ENCODE results near the gene PDILT. TPM values are rescaled to one million over a fixed set of nuclear protein-coding genes. Genes with fewer than 3 reads are reported as not detected.
"Not testable (repeated sequence)": the region's sequence is repeated elsewhere in the genome, so short reads cannot be mapped to it uniquely, and the experiment has no call there.

The PDILT gene, protein sequence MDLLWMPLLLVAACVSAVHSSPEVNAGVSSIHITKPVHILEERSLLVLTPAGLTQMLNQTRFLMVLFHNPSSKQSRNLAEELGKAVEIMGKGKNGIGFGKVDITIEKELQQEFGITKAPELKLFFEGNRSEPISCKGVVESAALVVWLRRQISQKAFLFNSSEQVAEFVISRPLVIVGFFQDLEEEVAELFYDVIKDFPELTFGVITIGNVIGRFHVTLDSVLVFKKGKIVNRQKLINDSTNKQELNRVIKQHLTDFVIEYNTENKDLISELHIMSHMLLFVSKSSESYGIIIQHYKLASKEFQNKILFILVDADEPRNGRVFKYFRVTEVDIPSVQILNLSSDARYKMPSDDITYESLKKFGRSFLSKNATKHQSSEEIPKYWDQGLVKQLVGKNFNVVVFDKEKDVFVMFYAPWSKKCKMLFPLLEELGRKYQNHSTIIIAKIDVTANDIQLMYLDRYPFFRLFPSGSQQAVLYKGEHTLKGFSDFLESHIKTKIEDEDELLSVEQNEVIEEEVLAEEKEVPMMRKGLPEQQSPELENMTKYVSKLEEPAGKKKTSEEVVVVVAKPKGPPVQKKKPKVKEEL
- total RNA-seq, result not detected in 2 replicates
- long read RNA-seq, partial matches to known transcripts, result 0 of 1 reads
- long read RNA-seq, other reads (novel, unspliced or antisense), result 1 of 1 reads

DNA sequence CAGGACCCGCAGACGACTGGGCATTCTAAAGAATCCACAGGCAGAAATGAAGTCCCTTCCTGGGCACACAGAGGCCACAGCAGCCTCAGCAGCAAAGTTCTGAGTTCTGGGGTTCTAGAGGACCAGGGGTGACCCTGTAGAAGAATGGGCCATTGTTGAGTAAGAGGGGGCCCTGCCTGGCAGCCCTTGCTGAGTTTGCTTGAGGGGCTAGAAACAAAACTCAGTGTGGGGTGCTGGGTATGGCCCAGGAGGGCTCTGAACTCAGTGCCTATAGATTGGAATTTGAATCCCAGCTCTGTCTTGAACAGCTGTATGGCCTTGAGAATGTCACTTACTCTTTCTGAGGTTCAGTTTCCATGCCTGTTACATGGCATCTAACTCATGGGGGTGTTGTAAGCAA is at the start of gene PDILT:
PDILT (minus strand) TSS at position 101 of the 400 bp plus-strand sequence. CDS start 5,437 bp downstream, outside the sequence.
- no peaks in the 10 kb centered on the region for H3K36me3 Mint-ChIP-seq (ENCODE audit: insufficient read depth)
- H3K27ac Mint-ChIP-seq, result no peak within 1 kb of the TSS
- H3K4me3 Mint-ChIP-seq (ENCODE audit: low read depth), result no peak within 1 kb of the TSS
- peaks cover 2% of the 10 kb centered on the region for H3K4me1 Mint-ChIP-seq (ENCODE audit: low read depth)
- no peaks in the 10 kb centered on the region for H3K27me3 Mint-ChIP-seq
- TF ChIP-seq, protein P1, sequence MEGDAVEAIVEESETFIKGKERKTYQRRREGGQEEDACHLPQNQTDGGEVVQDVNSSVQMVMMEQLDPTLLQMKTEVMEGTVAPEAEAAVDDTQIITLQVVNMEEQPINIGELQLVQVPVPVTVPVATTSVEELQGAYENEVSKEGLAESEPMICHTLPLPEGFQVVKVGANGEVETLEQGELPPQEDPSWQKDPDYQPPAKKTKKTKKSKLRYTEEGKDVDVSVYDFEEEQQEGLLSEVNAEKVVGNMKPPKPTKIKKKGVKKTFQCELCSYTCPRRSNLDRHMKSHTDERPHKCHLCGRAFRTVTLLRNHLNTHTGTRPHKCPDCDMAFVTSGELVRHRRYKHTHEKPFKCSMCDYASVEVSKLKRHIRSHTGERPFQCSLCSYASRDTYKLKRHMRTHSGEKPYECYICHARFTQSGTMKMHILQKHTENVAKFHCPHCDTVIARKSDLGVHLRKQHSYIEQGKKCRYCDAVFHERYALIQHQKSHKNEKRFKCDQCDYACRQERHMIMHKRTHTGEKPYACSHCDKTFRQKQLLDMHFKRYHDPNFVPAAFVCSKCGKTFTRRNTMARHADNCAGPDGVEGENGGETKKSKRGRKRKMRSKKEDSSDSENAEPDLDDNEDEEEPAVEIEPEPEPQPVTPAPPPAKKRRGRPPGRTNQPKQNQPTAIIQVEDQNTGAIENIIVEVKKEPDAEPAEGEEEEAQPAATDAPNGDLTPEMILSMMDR (IDR thresholded peaks at IDR 0.05; ENCODE audit: unreplicated experiment), result no peak
- no peak for DNase-seq (ENCODE audit: low spot score, unreplicated experiment)
- H3K9me3 Mint-ChIP-seq (ENCODE audit: low read depth), result no peaks in the 10 kb centered on the region

DNA sequence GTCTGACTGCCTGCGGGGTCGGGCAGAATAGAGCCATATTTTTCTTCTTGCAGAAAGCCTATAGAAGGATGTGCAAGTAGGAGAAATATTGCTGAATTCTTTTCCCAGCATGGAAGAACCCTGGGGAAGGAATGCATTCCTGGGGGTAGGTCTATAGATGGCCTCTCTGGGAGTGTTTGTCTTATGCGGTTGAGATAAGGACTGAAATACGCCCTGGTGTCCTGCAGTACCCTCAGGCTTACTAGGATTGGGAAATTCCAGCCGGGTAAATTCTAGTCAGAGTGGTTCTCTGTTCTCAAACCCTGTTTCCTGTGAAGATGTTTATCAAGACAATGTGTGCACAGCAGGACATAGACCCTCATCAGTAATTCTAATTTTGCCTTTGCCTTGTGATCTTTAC is 49.1 kb upstream of the PDILT start:
- not testable (repeated sequence) for H3K36me3 Mint-ChIP-seq (ENCODE audit: insufficient read depth)

DNA sequence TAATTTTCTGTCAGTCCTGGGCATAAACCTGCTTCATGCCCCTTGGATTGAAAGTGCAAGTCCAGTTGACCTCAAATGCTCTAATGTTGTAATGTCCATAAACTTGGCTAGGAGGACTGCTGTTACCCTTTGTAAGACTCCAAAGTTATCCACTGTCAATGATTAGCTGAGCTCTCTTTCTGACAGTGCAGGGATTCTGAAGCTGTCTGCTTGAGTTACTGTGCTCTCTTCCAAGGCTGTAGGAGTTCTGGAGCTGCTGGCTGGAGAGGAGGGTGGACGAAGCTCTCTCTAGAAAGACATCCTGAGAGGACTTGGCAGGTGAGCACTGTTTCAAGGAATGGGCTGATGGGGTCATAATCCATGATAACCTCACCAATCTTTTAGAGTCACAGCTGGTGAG is 46.8 kb upstream of the PDILT start, which contains the start of gene ACSM2A:
ACSM2A (plus strand) TSS at position 158 of the 400 bp plus-strand sequence. CDS start 8,594 bp downstream, outside the sequence.
- not testable (repeated sequence) for H3K27me3 Mint-ChIP-seq; DNase-seq (ENCODE audit: low spot score, unreplicated experiment); H3K4me3 Mint-ChIP-seq (ENCODE audit: low read depth); H3K27ac Mint-ChIP-seq; H3K36me3 Mint-ChIP-seq (ENCODE audit: insufficient read depth); H3K9me3 Mint-ChIP-seq (ENCODE audit: low read depth); H3K4me1 Mint-ChIP-seq (ENCODE audit: low read depth)

More for the DNA sequence above, 49.1 kb upstream of the PDILT start:
- H3K4me1 Mint-ChIP-seq (ENCODE audit: low read depth); H3K27me3 Mint-ChIP-seq; H3K9me3 Mint-ChIP-seq (ENCODE audit: low read depth); DNase-seq (ENCODE audit: low spot score, unreplicated experiment); H3K4me3 Mint-ChIP-seq (ENCODE audit: low read depth); H3K27ac Mint-ChIP-seq: not testable (repeated sequence)

DNA sequence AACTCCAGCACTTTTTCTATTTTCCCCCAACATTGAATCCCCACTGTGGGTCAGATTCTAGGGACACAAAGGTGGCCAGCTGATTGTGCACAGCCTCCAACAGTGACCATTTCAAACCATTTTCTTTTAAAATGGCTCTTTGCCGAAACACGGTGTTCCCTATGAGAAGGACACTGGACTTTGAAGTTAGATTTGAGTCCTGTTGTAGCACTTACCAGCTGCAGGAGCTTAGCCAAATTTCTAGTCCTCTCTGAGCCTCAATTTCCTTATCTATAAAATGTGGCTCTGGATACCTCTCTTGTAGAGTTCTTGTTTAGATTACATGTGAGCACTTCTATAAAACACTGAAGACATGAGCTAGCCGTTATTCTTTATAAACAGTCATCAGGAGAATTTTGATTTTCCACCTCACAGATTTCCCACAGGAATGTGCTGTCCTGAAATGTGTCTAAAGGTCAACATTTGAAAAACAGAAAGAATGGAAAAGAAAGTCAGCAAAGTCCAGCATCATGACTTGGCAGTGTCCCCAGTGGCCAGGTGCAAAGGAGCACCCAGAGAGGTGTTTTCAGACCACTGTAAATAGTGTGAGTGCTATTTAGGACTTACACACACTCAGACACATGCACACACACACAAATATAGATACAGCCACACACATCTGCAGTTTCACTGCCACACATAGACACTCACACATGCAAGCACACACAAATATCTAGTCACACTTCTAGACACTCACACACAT is 42.3 kb upstream of the PDILT start:
- not testable (repeated sequence) for H3K27me3 Mint-ChIP-seq; H3K36me3 Mint-ChIP-seq (ENCODE audit: insufficient read depth); H3K9me3 Mint-ChIP-seq (ENCODE audit: low read depth); H3K4me3 Mint-ChIP-seq (ENCODE audit: low read depth); H3K27ac Mint-ChIP-seq; DNase-seq (ENCODE audit: low spot score, unreplicated experiment); H3K4me1 Mint-ChIP-seq (ENCODE audit: low read depth)

DNA sequence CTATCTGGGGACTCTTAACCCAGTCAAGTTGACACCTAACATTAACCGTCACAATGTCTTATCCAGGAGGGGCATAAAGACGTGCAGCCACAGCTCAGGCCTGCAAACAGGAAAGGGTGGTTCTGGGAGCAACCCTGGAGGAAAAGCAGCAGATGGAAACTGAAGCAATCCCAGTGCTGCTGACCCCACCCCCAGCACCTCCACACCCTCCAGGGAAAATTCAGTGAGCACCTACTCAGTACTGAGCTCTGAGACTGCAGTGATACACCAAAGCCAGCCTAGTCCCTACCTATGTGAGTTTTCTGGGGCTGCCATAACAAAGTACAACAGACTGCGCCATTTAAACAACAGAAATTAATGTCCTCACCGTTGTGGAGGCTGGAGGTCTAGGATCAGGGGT is 37.3 kb upstream of the PDILT start:
- not testable (repeated sequence) for H3K9me3 Mint-ChIP-seq (ENCODE audit: low read depth); H3K4me3 Mint-ChIP-seq (ENCODE audit: low read depth); H3K27me3 Mint-ChIP-seq; DNase-seq (ENCODE audit: low spot score, unreplicated experiment); H3K4me1 Mint-ChIP-seq (ENCODE audit: low read depth); H3K27ac Mint-ChIP-seq; H3K36me3 Mint-ChIP-seq (ENCODE audit: insufficient read depth)

DNA sequence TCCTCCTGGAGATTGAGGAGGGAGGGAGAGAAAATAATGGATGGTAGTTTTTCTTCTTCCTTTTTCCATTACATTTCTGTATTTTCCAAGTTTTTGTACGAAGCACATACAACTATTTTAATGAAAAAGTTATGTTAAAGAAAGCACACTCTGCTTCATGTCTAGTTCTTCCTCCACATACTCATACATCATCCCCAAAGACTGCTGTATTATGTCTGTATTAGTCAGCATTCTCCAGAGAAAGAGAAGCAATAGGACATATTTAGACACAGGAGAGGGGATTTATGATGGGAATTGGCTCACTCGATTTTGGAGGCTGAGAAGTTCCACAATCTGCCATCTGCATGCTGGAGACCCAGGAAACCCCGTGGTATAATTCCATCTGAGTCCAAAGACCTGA is 36.7 kb upstream of the PDILT start:
- Mint-ChIP-seq H3K4me1 (ENCODE audit: low read depth) (no peaks in the 10 kb centered on the region), H3K4me3 (ENCODE audit: low read depth) (no peak overlapping the region), H3K27ac (no peak overlapping the region), H3K27me3 (no peaks in the 10 kb centered on the region), H3K36me3 (ENCODE audit: insufficient read depth) (no peaks in the 10 kb centered on the region), H3K9me3 (ENCODE audit: low read depth) (no peaks in the 10 kb centered on the region)
- TF ChIP-seq, protein P1 (IDR thresholded peaks at IDR 0.05; ENCODE audit: unreplicated experiment), result no peak
- DNase-seq (ENCODE audit: low spot score, unreplicated experiment), result no peak

DNA sequence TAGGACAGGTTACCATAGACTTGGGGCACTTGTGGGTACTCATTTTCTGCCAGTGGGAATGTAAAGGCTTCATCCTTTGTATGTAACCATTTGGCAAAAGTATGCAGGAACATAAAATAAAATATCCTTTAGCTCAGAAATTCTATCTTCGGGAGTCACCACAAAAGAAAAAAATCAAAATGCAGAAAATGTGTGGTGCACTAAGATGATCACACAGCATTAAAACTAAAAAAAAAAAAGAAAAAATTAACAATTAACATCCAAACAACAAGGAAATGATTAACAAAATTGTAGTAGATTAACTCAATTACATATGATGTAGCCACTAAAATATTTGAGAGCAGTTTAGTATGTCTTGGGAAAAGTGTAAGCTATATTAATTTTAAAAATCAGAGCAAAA is 36.2 kb upstream of the PDILT start:
- H3K27me3 Mint-ChIP-seq; H3K36me3 Mint-ChIP-seq (ENCODE audit: insufficient read depth); H3K27ac Mint-ChIP-seq; H3K4me1 Mint-ChIP-seq (ENCODE audit: low read depth); H3K9me3 Mint-ChIP-seq (ENCODE audit: low read depth); DNase-seq (ENCODE audit: low spot score, unreplicated experiment); H3K4me3 Mint-ChIP-seq (ENCODE audit: low read depth): not testable (repeated sequence)

DNA sequence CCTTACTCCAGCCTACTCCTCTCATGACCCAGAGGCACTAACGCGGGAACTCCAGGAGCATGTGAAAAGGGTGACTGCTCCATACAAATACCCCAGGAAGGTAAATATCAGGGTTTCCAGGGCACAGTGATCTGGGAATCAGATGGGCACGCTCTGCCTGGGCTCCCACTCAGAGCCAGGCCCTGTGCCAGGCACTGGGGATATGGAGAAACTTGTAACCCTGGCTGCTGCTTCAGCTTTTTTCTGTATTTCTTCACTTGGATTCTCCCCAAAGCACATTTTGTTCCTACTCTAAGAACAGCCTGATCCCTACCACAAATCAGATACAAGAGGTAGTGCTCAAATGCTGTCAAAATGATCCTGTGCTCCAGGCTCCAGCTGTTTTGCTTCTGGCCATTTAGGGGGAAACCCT is 35.3 kb upstream of the PDILT start:
- H3K9me3 Mint-ChIP-seq (ENCODE audit: low read depth); DNase-seq (ENCODE audit: low spot score, unreplicated experiment); H3K27me3 Mint-ChIP-seq; H3K4me1 Mint-ChIP-seq (ENCODE audit: low read depth); H3K27ac Mint-ChIP-seq; H3K4me3 Mint-ChIP-seq (ENCODE audit: low read depth); H3K36me3 Mint-ChIP-seq (ENCODE audit: insufficient read depth): not testable (repeated sequence)

DNA sequence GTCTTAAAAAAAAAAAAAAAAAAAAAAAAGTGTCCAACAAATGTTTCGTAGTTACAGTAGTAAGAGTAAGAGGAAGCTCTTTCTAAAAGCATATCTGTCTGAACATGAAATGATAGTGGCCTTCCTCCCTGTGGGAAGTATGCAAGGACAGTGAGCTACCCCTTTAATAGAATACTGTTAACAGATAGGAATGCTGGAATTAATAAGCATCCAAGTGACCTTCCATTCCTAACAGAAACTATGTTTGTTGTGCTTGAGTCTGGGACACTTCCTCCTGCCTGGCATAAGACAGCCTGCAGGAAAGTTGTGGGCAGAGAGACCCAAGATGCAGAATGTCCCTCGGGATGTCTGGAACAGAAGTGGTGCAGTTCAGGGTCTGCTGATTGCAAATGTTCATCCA is 34.4 kb upstream of the PDILT start:
- H3K36me3 Mint-ChIP-seq (ENCODE audit: insufficient read depth); H3K27me3 Mint-ChIP-seq; H3K4me3 Mint-ChIP-seq (ENCODE audit: low read depth); DNase-seq (ENCODE audit: low spot score, unreplicated experiment); H3K4me1 Mint-ChIP-seq (ENCODE audit: low read depth); H3K27ac Mint-ChIP-seq; H3K9me3 Mint-ChIP-seq (ENCODE audit: low read depth): not testable (repeated sequence)
